Endothelial cell of hepatic sinusoid (primary cell): ENCODE results near the gene PALMD.

Experiments used
- in situ Hi-C: cut with HindIII; loops from 2 replicates; pipeline ENCODE4 v1.10.0; 2017; ENCODE audit warnings: low sequenced_read_pairs

Gene PALMD

DNA sequence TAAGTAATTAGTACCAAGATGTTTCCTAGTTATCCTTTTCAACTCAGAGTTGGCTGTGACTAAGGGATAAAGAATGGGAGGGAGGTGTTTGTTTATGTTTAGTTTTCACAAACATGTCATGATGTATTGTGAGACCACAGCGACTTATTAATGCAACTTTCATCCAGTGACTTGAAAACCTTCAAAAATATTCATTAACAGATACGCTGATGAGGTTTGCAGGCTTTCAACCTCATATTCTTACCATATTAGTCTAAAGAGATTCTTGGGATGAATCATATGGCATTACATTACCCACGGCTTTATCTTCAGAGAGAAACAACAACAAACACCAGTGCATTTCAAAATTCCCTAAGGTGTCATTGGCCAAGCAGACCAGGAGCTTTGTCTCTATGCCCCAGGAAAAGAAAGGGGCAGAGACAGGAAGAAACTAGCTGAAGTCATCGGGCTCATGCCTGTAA is 36.4 kb downstream of the PALMD start:
- in situ Hi-C loops: loop anchor here (10.0 kb wide), 2 partner anchors 128 to 208 kb away; no protein-coding TSS in a partner anchor

DNA sequence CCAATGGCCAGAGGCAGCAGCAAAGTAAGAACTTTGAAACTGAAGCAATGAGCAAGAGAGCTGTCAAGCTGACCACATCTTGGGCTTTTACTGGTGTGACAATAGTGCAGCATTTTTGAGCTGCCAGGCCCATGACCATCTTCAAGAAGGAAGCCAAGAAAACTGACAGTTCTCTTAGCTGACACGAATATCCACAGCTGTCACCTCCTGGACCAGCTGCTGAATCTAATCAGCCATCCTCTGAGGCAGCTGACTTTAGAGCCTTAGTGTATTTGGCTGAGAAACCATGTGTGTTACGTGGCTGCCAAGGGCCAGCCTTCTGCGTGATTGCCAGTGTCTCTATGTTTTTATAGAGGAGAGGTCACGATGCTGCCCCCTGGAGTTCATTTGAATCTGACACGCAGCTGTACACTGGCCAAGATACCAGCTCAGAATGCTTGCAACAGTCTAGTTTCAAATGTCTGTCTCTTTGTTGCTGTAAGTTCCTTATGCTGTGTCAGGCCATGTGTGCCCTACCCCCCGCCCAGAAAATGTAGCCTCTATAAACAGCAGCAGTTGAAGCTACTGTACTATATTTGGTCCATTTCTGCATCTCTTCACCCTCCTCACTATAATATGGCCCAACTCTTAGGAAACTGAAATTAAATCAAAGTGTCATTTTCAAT is 39.7 kb downstream of the PALMD start:
- in situ Hi-C loops: loop anchor here (10.0 kb wide), 2 partner anchors 131 to 211 kb away; no protein-coding TSS in a partner anchor

DNA sequence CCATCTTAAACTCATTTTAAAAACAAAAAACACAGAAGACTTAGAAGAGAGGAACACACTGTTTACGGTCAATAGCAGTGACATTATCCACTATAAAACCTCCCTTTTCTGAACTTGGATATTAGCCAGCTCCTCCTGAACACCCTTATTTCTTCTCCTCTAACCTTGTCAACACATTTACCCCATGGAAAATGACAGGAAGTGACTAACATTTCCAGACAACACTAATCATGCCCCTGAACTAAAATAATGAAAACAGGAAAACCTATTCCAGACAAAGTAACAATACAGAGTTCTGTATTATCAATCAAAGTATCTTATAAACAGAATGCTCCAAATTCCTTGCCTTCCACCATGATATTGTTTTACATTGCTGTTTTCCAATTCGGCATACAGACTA is 45.3 kb downstream of the PALMD start:
- in situ Hi-C loops: no loop called here

DNA sequence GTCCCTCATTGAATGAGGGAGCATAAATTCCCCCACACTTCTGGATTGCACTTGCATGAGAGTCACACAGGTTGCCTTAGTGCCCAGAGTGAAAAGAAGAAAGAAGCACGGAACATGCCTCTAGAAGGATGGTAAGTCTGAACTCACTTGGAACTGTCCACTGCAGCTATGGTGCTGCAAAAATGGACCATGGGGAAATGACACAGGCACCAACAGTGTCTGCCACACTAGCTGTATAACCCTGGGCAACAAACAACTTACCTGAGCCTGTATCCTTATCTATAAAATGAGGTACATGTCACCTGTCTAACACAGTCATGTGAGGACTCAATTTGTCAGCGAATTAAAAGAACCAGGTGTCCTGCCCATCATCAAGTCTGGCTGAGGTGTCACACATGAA is 50.7 kb downstream of the PALMD start:
- in situ Hi-C loops: no loop called here

- in situ Hi-C loops: no loop called here
These were observed 51.7 kb downstream of the PALMD start for GRCh38 chr1:99697580-99697979.

- in situ Hi-C loops: no loop called here
These were observed 54.1 kb downstream of the PALMD start for GRCh38 chr1:99700020-99700419.

DNA sequence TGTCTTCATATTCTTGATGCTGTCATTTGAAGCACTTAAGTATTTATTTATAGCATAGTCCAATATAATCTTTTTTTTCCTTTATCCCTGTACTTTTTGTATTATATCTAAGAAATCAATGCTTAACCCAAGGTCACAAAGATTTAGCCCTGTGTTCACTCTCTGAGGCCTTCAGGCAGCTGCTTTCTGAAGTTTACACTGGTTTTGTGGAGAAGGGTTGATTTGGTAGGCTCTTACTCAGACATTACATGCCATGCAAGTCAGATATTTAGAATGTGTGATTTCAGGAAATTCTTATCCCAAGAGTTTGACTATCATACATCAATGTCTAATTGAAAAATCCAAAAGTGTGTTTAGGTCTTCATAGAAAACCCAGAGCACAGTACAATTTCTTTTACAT is 56.3 kb downstream of the PALMD start:
- in situ Hi-C loops: no loop called here

DNA sequence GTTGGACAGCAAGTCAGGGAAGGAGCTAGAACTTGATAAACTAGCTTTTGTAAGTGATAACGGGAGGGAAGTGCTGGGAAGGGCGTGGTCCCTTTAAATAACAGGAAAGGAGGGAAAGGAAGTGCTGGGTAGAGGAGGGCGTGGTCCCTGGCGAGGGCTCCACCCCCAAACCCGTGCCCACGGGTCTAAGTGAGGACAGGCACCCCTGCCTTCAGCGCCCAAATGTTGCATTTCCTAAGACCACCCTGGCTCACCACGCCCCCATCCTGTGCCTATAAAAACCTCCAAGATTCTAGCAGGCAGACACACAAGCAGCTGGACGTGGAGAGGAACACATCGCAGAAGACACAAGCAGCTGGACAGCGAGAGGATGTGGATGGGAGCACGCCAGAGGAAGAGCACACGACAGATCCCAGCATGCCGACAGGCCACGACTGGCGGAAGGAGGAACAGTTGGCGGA is 58.5 kb downstream of the PALMD start:
- in situ Hi-C loops: no loop called here

GRCh38 chr1:99705385-99705784 is 59.5 kb downstream of the PALMD start:
- in situ Hi-C loops: no loop called here

DNA sequence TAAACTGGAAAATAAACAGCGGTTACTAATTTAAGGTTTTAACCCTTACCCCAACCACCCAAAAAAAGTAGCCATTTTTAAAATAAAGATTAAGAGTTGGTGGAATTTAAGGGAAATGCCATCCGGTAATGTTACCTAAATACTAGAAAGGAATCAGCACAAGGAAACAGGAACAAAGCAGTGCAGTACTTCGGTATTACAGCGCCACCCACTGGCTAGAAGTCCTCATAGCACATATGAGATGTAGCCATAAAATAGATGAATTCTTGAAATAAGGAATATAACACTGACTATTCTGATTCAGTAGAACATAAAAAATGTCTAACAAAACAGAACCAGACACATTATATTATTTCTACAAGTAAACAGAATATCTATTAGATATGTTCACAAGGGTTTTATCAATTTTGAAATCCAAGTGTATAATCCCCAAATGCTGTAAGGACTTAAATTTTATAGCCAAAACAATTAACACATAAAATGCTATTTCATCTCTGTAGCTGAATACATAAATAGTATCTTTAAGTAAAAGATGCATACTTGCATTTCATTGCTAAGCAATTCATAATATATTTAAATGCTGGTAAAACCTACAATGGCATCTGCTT is 61.7 kb downstream of the PALMD start:
- in situ Hi-C loops: no loop called here

GRCh38 chr1:99710994-99711393 is 65.1 kb downstream of the PALMD start:
- in situ Hi-C loops: no loop called here

DNA sequence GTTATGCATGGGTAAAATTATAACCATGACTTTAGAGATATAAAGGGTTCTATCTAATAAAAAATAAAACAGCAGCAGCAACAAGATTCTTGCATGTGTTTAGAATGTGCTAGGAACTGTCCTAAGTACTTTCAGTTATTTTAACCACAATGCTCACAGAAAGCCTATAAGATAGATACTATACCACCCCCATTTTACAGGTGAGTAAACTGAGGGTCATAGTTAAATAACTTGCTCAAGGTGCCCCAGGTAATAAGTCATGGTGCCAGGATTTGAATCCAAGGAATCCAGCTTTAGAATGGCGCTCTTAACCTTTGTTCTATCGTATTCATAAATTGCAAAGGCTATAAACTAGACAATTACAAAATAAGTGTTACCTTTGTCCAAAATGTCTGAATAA is 67.1 kb downstream of the PALMD start:
- in situ Hi-C loops: no loop called here

DNA sequence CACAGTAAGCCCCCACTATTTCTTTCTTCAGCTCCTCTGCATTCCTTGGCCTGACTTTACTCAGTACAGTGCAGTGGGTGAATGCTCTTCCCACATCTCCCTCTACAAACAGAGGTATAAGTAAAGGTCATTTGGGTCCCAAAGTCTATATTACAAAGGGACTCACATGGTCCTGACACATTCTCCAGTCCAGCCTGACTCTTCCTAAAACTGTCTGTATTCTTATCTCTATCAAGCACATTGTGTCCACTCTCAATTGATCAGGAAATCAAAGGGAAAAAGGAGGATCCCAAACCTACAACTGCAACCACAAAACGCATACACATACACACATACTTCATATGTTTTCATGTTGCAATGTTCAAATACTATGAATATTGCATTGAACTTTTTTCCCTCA is 71.1 kb downstream of the PALMD start:
- in situ Hi-C loops: no loop called here

GRCh38 chr1:99723251-99723650 is 77.3 kb downstream of the PALMD start:
- in situ Hi-C loops: no loop called here

GRCh38 chr1:99725996-99726395 is 80.1 kb downstream of the PALMD start:
- in situ Hi-C loops: no loop called here

GRCh38 chr1:99726407-99726806 is 80.5 kb downstream of the PALMD start:
- in situ Hi-C loops: no loop called here

DNA sequence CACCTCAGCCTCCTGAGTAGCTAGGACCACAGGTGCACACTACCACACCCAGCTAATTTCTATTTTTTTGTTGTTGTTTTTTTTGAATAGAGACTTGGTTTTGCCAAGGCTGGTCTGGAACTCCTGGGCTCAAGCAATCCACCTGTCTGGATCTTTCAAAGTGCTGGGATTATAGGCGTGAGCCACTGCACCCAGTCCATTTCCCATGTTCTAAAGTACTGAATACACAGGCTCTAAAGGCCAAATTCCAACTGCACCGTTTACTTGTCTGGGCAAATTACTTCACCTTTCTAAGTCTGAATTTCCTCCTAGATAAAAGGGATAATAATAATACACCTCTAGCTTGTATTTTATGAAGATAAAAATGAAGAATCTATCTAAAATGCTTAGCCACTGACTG is 80.9 kb downstream of the PALMD start:
- in situ Hi-C loops: no loop called here

DNA sequence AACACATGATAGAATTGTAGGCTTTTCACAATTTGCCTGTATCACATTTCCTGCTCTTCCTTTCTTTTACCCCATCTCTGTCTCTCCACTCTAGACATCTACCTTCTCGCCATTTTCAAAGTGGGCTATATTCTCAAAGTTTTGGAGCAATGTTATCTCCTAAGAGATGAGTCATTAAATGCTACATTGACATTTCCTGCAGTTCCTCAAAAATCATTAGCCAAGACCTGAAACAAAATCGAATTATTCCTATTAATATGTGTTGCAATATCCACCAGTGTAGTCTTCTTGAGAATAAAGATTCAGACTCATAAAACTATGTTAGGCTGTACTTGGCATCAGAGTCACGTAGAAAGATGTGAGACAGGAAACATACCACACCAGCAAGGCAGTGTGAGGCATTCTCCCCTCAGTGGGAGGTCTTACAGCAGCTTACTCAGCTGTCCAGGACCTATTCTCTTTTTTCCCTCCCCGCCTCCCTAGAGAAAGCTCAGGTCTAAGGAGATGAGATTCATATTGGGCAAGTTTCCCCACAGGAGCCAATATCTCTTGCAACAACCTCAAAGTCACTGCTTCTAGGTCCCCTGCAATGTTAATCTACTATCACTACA is 81.8 kb downstream of the PALMD start:
- in situ Hi-C loops: no loop called here

- in situ Hi-C loops: no loop called here
These were observed 82.8 kb downstream of the PALMD start for GRCh38 chr1:99728494-99729235.

- in situ Hi-C loops: no loop called here
These were observed 85.5 kb downstream of the PALMD start for GRCh38 chr1:99731384-99731783.

GRCh38 chr1:99735852-99736251 is 89.9 kb downstream of the PALMD start:
- in situ Hi-C loops: no loop called here
